HFF-Myc (cell line): ENCODE measurements around the gene CNOT1.

Experiments used
- DNase-seq: peaks from one replicate; pipeline ENCODE4 v3.0.0-alpha.2; 2011; ENCODE audit warnings: low read depth; ENCODE audit errors: extremely low read depth
- H3K4me3 ChIP-seq: replicated peaks from 2 replicates; pipeline ENCODE4 v1.5.1; 2011; ENCODE audit warnings: low read depth, mild to moderate bottlenecking, control low read depth, low read length
- TF ChIP-seq, protein P1 (sequence below): IDR thresholded peaks from 2 replicates; pipeline ENCODE4 v1.5.1; 2012; ENCODE audit warnings: mild to moderate bottlenecking, low read depth, low read length, control low read depth; ENCODE audit errors: missing control alignments

Gene CNOT1

DNA sequence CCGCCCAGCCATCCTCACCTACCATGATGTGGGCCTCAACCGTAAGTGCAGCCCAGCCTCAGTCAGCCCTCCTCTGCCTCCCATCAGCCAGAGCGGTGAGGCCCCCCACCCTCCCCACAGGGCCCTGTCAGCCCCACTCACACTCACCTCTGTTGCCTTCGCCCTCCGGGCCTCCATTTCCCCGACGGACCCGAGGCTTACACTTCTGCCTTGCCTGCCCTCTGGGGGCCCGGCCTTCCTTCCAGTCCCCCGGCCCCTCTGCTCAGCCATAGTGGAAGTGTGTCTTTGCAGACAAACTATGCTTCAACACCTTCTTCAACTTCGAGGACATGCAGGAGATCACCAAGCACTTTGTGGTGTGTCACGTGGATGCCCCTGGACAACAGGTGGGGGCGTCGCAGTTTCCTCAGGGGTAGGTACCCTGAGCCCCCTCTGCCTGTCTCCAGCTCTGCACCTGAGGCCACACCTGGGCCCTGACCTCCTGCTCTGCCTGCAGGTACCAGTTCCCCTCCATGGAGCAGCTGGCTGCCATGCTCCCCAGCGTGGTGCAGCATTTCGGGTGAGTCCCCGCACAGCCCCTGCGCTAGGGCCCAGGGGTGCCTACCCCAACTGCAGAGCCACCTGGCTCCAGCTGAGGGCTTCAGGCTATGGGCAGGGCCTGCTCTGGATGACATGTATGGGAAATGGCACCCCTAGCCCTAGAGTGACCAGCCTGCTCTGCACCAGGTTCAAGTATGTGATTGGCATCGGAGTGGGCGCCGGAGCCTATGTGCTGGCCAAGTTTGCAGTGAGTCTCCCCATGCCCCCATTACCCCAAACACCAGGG is 125.5 kb downstream of the CNOT1 start:
- no peak overlapping the region for H3K4me3 ChIP-seq
- TF ChIP-seq, protein P1, sequence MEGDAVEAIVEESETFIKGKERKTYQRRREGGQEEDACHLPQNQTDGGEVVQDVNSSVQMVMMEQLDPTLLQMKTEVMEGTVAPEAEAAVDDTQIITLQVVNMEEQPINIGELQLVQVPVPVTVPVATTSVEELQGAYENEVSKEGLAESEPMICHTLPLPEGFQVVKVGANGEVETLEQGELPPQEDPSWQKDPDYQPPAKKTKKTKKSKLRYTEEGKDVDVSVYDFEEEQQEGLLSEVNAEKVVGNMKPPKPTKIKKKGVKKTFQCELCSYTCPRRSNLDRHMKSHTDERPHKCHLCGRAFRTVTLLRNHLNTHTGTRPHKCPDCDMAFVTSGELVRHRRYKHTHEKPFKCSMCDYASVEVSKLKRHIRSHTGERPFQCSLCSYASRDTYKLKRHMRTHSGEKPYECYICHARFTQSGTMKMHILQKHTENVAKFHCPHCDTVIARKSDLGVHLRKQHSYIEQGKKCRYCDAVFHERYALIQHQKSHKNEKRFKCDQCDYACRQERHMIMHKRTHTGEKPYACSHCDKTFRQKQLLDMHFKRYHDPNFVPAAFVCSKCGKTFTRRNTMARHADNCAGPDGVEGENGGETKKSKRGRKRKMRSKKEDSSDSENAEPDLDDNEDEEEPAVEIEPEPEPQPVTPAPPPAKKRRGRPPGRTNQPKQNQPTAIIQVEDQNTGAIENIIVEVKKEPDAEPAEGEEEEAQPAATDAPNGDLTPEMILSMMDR: no peak
- DNase-seq: no peak

DNA sequence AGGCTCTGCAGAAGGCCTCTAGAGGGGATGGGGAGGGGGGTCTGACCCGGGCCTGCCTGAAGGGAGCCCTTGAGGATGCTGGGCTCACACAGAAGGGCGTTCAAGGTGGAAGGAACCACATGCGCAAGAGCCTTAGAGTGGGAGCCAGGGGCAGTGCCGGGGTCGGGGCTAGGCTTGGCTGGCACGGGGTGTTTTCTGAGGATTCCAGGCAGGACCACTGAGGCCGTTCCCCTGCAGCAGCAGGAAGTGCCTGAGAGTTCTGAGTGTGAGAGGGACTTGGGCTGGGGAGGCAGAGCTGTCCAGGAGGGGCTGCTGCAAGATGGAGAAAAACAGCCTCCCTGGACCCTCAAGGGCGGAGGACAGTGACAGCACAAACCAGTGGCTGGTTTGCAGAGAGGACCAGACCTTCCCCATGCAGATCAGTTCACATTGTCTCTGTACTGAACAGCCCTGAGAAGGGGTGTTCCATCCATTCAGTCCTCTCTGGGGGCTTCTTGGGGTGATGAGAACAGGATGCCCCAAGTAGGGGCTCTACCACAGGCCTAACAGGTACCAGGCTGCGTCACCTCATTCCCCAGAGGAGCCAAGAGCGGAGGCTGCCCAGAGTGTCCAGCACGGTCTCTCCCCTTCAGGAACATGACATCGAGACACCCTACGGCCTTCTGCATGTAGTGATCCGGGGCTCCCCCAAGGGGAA is 126.3 kb downstream of the CNOT1 start:
- DNase-seq: no peak
- TF ChIP-seq, protein P1: no peak
- H3K4me3 ChIP-seq: no peak overlapping the region

DNA sequence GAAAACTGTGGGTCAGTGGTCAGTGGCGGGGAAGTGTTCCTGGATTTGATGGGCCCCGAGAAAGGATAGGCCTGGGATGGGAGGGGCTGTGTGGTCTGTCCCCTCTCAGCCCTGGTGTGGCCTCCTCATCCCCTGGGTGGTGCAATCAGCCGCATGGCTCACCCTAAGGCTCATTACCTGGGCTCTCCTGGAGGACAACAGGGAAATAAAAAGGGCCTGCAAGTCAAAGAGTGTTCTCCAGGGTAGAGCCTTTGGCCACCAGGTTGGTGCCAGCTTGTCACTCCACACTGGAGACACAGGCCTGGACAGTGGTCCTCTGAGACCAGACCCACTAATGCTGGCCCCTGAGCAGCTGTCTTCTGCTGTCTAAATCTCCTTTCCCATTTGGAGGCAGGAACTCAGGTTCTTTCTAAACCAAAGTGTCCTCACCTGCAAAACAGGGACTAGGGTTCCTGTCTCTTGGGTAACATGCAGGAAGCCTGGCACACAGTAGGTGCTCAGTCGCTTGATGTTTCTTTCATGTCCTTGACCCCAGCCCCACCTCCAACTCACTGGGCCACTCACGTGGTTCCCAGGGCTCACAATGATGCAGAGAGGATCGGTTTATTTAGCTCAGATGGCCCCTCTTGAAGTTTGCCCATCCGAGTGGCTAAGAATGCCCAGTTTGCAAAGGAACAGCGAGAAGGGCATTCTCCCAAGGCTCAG is 127.3 kb downstream of the CNOT1 start:
- DNase-seq: no peak
- no peak overlapping the region for H3K4me3 ChIP-seq
- TF ChIP-seq, protein P1: no peak

DNA sequence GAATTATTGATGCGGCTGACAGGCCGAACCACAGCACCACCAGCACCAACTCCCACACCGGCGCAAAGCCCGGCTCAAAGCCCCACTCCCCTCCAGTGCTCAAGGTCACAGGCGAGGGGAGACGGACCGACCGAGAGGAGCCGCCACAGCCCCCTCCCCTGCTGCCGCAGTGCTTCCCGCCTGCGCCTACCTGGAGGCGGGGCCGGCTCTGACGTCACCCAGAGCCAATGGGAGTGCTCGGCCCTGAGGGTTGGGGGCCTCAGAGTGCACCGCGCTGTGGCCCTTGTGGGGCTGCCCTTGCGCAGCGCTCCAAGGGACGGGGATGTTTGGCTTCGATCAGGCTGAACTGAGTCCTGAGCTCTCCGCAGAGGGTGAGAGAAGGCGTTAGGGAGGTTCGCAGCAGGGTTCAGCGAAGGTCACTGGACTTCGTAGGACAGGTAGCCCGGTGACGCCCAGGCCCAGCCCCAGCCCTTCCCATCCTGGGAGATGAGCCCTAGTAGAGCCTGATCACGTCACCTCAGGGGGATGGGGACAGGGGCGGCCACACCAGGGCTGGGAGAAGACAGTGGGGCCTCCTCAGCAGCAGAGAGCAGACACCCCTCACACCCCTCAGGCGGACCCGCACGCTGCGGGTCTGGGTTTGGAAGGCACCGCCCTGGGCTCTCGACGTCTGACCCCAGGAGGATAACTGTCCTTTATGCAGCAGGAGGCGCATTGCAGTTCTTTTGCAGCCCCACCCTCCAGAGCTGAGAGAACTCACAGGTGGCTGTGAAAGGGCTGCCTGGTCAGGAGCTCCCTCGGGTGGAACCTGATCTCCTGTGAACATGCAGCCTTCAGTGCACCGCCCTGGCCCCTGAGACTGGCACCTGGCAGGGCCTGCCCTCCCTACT is 128.1 kb downstream of the CNOT1 start:
- DNase-seq: no peak
- TF ChIP-seq, protein P1: no peak
- H3K4me3 ChIP-seq: peak overlapping the region; percentile 50

DNA sequence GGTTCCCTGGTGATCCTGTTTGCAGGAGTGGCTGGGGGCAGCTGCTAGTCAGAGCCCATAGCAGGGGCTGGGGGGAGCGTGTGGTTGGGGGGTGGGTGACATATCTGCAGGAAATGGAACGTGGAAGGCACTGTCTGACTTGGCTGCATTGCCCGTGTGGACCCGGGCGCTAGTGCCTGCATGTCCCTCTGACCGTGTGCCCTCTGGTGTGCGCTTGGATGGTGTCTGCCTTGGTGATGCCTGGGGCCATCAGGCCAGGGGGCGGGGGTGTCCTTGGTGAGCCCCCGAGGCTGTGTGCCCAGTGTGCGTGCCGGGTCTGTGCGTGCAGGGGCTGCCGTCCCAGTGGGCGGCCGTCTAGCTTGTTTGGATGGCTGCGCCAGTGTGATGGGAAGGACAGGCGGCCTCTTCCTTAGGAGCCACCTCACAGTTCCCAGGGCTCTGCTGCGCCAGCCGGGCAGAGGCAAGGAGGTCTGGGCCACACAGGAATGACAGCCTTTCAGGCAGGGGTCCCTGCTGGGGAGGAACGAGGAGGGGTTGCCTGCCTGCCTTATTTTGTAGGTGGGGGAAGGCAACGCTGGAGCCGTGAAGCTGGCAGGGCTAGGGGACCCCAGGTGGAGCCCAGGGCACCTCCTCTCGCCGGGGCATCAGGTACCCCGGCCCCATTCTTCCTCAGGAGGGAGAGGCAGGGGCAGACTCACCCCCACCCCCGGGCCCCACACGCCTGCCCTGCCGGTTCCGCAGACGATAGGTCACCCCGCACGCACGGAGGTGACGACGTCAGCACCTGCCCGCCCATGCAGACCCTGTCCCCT is 129.0 kb downstream of the CNOT1 start:
- TF ChIP-seq, protein P1: no peak
- DNase-seq: no peak

More for the DNA sequence above, 129.0 kb downstream of the CNOT1 start:
- peak overlapping the region; percentile 50 for H3K4me3 ChIP-seq
